Right renal pelvis (tissue), 4 donors: Measurements from ENCODE around the gene PDSS2. TPM values are rescaled to one million over a fixed set of nuclear protein-coding genes. Genes with fewer than 3 reads are reported as not detected.

ENCODE experiments used
- DNase-seq, 4 donors: peaks; one replicate each; pipeline ENCODE4 v3.0.0-alpha.2; 2013; ENCODE audit warnings: low read depth in 4 of 4, low spot score in 3 of 4, missing footprints in 1 of 4
- polyA plus RNA-seq, 4 donors: library from polyadenylated mRNA; unstranded; fragments of 120-200 nt; gene quantifications; one replicate each; pipeline ENCODE4 v1.2.1, GENCODE V29; 2013; ENCODE audit not compliant: insufficient read length in 4 of 4

PDSS2 gene, protein sequence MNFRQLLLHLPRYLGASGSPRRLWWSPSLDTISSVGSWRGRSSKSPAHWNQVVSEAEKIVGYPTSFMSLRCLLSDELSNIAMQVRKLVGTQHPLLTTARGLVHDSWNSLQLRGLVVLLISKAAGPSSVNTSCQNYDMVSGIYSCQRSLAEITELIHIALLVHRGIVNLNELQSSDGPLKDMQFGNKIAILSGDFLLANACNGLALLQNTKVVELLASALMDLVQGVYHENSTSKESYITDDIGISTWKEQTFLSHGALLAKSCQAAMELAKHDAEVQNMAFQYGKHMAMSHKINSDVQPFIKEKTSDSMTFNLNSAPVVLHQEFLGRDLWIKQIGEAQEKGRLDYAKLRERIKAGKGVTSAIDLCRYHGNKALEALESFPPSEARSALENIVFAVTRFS
- polyA plus RNA-seq, result 10 to 100 TPM; 18.6 to 21.1 (median 20.3) TPM

DNA sequence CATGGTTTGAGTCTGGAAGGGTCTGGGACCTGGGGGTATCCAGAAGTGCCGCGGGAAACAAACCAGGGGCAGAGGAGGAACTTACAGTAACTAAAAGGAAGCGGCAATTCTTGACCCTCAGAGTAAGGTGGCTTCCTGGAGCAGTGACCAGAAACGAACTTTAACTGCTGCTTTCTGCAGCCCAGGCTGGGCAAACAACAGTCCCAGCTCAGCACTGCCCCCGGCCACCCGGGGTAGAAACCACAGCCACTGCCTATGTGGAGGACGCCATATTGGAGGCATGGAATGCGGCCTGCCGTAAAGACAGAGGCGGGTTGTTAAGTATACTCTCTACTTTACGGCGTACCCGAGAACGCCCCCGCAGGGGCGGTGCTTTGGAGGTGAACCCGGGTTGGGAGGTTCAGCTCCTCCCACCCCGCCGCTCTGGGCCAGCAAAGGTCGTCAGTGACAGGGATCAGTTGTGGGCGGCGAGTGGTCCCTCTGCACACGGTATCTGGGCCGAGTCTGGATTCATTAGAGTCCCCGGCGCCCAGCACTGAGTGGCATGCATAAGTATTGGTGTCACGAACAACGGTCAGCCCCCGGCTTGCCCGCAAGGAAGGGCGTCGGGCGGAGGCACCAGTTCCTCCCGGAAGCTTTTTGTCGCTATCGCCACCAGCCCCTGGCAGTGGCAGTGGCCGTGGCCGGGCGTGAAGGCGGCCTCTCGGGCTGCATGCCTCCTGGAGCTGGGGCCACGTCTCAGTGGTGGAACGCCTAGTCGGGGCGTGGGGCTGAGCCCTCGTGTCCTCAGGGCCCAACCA lies at the start of gene PDSS2:
Gene PDSS2, minus strand, starts transcription at position 282 of the 800 bp plus-strand sequence. Its CDS starts 279 bp downstream, at position 3.
- DNase-seq, result peak; percentile 90 to 95 (median 94)

- no peak for DNase-seq
Measured at GRCh38 chr6:107506145-107506544, 46.8 kb upstream of the PDSS2 start.

DNA sequence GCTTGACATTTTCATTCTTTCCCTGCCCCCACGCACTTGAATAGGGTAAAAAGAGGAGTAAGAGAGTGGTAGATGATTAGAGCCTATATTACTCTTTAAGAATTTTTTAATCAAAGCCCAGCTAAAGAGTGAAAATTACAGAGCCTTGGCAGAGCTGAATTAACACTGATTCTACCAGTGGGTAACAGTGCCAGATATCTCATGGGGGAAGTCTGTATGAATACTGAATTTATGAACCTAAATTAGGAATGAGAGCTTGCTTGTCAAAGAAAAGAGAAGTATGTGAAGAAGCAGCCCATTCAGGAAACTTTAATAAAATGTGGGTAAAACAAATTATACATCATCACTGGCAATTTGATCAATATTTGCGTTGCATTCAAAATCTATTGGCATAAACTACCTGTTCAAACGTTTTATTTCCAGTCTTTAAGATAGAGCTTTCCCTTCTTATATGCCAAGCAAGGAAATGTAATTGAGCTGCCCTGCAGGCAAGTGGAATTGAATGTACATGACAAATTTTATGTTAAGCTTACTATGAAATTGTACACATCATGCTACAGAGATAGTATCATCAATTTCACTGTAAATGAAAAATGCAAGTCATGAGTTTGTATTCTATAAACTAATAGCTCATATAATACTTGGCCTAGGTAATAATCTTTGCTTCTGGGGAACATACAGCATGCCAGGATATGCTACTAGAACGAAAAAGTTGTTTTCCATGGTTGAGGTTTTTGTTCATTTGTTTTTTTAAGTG lies 45.1 kb upstream of the PDSS2 start:
- DNase-seq, result no peak

DNA sequence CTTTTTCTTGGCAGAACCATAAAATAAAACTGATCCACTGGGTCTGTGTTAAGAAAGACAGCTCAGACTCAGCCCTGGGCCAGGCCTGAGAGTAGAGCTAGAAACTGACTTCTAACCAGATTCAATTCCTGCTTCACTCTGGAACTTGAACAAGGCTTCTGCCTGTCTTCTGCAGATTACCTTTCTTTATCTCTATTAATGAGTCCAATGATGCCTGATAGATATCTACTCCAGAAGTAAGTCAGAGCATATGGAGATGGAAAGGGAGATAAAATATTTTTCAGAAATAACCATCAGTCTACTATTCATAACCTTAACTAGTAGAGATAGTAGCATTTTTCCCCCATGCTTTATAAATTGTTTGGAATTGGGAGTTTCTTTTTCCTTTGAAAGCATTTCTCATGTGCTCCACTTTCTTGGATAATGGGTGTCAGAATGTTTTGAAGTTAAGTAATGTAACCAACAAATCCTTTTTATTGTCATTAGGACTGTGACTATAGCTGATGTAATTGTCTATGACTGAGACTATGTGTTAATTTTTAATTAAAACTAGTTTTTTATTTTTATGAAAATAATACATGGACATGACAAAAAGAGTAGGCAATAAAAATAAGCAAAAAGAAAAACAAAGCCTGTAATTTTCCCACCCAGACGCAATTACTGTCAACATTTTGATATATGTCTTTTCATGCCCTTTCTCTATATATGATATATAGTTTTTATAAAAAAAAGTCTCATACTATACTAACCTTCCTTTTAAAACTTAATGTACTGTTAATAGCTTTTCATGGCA lies 37.7 kb upstream of the PDSS2 start:
- no peak for DNase-seq

DNA sequence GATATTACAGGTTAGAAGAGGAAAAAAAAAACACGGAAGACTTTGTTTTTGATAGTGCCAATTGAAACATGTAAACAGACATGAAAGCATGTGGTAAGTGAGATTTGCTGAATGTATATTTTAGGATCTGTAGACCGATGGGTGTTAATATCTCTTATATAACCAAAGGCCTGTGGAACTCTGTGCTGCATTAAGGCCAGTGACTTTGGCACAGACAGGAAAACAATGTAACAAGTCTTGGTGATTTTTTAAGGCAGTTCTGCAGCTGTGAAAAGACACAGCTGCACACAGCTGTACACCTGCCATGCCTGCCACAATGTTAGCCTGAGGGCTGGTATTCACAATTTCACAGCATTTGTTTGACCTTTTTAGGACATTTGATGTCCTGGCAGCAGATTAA lies 36.6 kb upstream of the PDSS2 start:
- no peak for DNase-seq

DNA sequence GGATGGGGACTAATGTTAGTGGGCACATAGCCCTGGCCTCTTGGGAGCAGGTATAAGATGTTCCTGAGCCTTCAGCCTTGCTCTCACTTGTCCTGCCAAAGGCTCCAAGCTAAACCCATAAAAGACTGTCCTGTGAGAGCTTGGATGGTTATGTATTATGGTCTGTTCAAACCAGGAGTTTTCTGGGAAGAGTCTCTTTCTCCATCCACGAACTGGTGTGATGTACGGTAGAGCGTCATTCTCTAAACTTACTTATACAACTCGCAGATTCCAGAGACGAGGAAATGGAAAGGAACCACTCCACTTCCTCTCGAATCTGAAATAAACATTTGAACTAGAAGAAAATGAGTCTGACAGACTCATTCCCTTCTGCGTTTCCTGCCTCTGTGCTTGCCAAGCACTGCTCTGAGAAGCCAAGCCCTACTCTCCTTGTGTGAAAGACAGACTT lies 35.9 kb upstream of the PDSS2 start:
- DNase-seq, result no peak

- peak in 2 of 4 donors; percentile 37 to 77 for DNase-seq
Measured at GRCh38 chr6:107493158-107494057, 34.0 kb upstream of the PDSS2 start.

DNA sequence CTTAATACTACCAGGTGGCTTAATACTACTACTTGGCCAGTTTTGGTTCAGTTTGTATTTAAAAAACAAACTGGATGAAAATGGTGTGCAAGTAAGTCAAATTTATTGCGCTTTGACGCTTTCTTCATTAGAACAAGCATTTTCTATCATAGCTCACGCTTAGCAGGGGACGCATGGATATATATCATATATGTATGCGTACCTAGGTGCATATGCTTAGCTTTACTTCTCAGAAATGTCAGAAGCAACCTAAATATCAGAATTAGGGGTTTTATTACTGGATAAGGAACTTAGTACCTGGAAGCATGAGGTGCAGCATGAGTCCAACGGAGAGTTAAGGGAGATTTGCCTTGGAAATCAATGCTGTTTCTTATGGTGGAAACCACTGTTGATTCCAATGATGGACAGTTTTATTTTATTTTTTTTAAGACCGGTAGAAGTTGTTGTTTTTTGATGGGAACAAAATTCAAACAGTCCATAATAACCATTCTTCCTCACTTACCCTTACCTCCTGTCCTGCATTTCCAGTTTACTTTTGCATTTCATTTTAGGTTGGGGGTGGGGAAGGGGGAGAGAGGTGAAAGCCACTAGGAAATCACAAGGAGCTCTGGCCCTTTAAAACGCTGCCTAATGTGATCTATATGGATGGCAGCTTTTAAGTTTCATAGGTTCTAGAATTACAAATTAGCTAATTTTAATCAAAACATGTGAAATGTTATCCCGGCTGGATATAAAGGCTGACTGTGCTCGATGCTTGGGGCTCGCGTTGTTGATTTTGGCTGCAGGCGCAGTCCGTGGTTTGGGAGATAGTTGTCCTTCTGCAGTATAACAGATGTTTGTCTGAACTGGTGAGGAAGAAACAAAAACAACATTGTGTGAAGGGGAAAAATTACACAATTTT lies 32.6 kb upstream of the PDSS2 start:
- no peak for DNase-seq

- peak in 1 of 4 donors; percentile 49 for DNase-seq
Measured at GRCh38 chr6:107491138-107491609, 31.8 kb upstream of the PDSS2 start.

- DNase-seq, result peak in 1 of 4 donors; percentile 49
Measured at GRCh38 chr6:107490566-107491137, 31.3 kb upstream of the PDSS2 start.

- DNase-seq, result peak in 1 of 4 donors; percentile 59
Measured at GRCh38 chr6:107489636-107490565, 30.5 kb upstream of the PDSS2 start, which contains the start of gene SOBP. Gene SOBP, plus strand, starts transcription at chr6:107490117. Its CDS starts 500 bp downstream, at chr6:107490617.

DNA sequence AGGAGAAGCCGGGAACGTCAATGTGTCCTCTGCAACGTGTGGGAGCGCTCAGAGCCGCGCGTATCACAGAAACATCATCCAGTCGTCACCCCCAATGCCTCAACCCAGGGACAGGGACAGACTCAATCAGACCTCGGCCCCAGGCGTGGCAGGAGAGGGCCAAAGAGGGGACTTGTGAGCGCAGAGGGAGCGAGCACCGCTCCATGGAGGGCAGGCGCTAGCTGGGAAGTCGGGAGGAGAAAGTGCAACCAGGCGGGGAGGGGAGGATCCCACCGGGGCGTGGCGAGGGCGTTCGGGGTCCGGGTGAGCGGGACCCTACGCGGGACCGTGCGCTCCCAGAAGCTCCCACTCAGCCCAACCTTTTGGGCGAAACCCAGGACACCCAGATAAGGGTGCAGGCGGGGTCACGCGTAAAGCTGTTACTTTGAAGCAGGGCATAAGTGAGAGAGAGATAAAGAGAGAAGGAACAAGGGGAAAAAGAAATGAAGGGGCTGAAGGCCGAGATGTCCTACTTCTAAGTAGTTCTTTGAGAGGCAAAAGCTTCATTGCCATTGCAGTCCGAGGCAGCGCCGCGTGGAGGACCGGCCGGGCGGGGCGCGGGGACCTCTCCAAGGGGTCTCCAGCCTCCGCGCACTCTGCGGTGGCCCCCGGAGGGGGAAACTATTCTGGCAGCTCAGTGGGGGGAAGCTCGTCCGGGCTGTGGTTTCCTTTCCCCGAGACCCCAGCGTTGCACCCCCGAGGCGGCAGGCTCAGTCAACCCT lies 29.7 kb upstream of the PDSS2 start:
- peak in 1 of 4 donors; percentile 50 for DNase-seq

DNA sequence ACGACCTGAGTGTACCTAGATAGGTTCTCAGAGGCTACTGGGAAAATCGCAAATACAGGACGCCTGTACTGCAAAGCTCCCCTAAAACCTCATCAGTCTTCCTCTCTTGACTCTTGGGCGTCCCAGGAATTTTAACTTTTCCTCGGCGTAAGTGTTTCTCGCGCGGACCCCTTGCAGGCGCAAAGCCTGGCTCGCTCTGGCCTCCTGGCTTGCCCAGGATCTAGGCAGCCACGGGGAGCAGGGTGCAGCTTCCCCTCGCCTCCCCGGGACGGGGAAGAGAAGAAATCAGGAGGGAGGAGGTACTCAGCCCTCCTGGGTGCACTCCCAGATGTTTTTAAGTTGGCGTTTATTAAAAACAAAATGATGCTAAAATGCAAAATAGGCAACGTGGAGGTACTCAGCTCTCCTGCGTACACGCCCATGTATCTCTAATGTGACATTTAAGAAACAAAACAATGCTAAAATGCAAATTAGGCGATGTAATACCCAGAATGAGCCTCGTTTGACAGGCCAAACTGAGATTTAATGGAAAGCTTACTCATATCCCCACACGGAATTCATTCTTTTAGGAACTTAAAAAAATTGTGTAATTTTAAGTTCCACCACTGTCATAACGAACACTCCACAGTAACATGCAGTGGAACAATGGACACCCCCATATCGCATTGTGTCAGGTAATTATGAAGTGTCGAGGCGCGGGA lies 29.0 kb upstream of the PDSS2 start:
- DNase-seq, result no peak

- DNase-seq, result no peak
Measured at GRCh38 chr6:107485157-107485556, 25.8 kb upstream of the PDSS2 start.
